CD4-positive, alpha-beta T cell treated with Interleukin-17A for 4 hours (primary cell): ENCODE measurements around the gene CCDC196.
A peak's percentile ranks its signal among the peaks of the same experiment; 100 is the strongest.
"Not testable (repeated sequence)": the region's sequence is repeated elsewhere in the genome, so short reads cannot be mapped to it uniquely, and the experiment has no call there.

Experiments
- DNase-seq: peaks from one replicate; pipeline ENCODE4 v3.0.0-alpha.2; 2020; ENCODE audit warnings: mixed read lengths

Gene CCDC196

DNA sequence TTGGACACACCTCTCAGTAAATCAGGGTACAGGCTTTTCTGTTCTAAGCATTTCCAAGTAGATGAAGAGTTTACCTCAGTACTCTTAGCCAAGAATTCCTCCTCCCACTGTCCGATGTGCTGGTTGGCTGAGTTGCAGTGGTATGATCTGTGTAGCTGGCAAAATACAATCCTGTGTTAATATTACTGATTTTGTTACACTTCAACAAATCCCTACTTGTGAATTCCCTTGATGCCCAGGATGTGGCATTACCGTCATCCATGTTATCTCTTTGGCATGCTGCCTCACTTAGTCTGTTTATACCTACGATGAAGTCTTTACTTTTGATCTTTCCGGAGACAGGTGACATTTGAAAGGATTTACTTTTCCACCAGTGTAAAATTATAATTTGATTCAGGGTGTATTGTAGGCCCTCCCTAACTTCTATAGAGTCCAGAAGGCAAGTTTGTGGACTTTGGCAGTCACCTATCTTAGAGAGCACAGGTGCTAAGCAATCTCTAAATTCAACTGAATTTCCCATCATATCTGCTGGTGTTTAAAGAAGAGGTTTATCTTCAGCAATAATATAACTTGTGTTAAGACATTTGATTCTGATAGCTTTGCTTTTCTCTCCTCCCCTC lies 10.1 kb downstream of the CCDC196 start:
- DNase-seq: no peak

GRCh38 chr14:66496911-66497310 lies 10.7 kb downstream of the CCDC196 start:
- DNase-seq: peak; percentile 26

GRCh38 chr14:66498311-66498710 lies 12.1 kb downstream of the CCDC196 start:
- no peak for DNase-seq

DNA sequence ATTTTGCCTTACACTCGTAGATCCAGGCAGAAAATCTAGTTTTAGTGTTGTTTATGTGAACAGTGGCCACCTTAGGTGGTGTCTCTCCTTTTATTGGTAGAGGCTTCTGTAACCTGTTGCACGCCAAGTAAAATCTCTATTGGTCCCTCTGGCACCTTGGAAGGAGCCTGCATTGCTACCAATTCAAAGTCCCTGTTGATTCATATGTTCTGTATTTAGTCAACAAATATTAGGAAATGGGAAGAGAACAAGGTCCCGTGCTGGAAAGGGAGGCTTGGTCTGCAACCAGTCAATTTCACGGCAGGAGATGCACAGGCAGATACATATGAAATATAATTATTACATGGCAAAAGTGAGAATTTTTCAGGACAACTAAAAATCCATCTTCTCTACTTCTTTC lies 15.4 kb downstream of the CCDC196 start:
- DNase-seq: no peak

- DNase-seq: not testable (repeated sequence)
Observed at GRCh38 chr14:66502836-66503235, 16.7 kb downstream of the CCDC196 start.

DNA sequence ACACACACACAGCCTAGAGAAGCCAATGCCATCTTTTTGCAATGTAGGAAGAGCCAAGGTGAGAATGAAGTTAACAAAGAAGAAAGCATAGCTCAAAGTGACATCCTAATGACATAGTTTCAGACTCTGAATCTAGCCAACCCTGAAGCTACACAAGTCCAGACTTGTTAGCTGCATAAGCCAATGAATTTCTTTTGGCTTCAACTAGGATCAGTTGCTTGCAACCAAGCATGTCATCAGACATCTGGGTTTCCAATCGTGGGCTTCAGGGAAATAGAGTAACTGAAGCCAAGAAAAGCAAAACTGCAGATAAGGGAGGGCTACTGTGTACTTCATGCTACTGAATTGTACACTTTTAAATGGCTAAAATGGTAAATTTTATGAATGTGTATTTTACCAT lies 17.4 kb downstream of the CCDC196 start:
- no peak for DNase-seq

- DNase-seq: no peak
Observed at GRCh38 chr14:66507181-66507721, 21.1 kb downstream of the CCDC196 start.

GRCh38 chr14:66507722-66508546 lies 21.8 kb downstream of the CCDC196 start, which contains the start of gene GPHN:
GPHN (plus strand) TSS chr14:66508147.
- peak; percentile 91 for DNase-seq

DNA sequence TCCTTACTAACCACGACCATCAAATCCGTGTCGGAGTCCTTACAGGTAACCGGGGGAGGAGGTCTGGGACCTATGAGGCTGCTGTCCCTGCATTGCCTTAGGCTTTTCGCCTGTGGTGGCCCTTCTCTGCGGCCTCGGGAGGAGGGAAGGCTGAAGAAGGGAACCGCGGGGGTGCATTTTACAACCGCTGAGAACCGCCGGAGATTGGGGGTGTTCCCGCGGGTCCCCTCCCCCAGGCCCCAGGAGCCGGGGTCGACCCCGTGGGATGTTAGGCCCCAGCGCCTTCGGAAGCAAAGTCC lies 22.3 kb downstream of the CCDC196 start:
- DNase-seq: no peak

- DNase-seq: peak; percentile 49
Observed at GRCh38 chr14:66508846-66509621, 22.9 kb downstream of the CCDC196 start.

DNA sequence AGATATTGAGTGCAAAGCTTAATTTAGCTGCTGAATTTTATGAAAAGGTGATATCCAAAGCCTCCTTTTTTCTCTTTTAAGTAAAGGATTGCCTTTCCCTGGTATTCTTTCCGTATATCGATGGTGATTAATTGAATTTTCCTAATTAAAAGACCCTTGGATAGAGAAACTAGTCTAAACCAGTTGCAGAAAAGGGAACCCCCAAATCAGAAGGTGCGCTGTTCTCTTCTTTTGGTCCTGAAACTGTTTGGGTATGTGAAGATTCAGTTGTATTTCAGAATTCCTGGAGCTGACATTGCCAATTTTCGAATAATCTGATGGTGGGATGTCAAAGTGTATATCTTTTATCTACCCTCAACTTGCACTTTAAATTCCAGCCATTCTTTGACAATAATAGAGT lies 23.7 kb downstream of the CCDC196 start:
- no peak for DNase-seq

- DNase-seq: no peak
Observed at GRCh38 chr14:66511849-66512248, 25.7 kb downstream of the CCDC196 start.

- DNase-seq: no peak
Observed at GRCh38 chr14:66514213-66514612, 28.0 kb downstream of the CCDC196 start.

- DNase-seq: no peak
Observed at GRCh38 chr14:66530526-66530925, 44.4 kb downstream of the CCDC196 start.

GRCh38 chr14:66539034-66539433 lies 52.9 kb downstream of the CCDC196 start:
- DNase-seq: no peak

- no peak for DNase-seq
Observed at GRCh38 chr14:66540038-66540437, 53.9 kb downstream of the CCDC196 start.

DNA sequence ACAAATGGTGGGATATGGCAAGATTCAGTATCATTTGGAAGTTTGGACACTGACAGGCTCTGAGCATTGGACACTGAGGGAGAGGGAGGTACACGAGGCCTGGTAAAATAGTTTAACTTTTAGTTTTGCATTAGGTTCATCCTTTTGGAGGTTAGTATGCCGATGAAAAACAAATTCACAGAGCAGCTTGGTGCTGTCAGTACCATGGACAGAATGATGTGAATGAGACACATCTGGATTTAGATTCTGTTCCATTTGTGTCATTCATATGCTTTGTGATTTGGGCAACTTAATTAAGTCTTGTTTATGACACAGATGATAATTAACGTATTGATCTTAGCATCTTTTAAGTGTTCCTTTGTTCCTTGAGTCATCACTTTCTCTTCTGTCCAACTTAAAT lies 55.5 kb downstream of the CCDC196 start:
- no peak for DNase-seq

GRCh38 chr14:66543996-66544395 lies 57.8 kb downstream of the CCDC196 start:
- no peak for DNase-seq

DNA sequence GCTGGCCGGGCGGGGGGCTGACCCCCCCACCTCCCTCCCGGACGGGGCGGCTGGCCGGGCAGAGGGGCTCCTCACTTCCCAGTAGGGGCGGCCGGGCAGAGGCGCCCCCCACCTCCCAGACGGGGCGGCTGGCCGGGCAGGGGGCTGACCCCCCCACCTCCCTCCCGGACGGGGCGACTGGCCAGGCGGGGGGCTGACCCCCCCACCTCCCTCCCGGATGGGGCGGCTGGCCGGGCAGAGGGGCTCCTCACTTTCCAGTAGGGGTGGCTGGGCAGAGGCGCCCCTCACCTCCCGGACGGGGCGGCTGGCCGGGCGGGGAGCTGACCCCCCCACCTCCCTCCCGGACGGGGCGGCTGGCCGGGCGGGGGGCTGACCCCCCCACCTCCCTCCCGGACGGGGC lies 59.0 kb downstream of the CCDC196 start:
- not testable (repeated sequence) for DNase-seq

DNA sequence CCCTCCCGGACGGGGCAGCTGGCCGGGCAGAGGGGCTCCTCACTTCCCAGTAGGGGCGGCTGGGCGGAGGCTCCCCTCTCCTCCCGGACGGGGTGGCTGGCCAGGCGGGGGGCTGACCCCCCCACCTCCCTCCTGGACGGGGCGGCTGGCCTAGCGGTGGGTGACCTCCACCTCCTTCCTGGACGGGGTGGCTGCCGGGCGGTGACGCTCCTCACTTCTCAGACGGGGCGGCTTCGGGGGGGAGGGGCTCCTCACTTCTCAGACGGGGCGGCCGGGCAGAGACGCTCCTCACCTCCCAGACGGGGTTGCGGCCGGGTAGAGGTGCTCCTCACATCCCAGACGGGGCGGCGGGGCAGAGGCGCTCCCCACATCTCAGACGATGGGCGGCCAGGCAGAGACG lies 59.6 kb downstream of the CCDC196 start:
- not testable (repeated sequence) for DNase-seq
